Upper lobe of left lung (tissue), 4 donors: Measurements from ENCODE around the gene GPR18.

Experiments used
- CTCF ChIP-seq, 6 experiments: fragments of 450-650 bp in 4 of 6; fragments of 200-600 bp in 2 of 6; sonication (generic) in 2 of 6; IDR thresholded peaks; one replicate each; pipeline ENCODE4 v1.5.1; 2016 to 2019; ENCODE audit warnings: antibody characterized with exemption in 6 of 6
- POLR2A ChIP-seq, 4 donors: fragments of 450-650 bp; IDR thresholded peaks; one replicate each; pipeline ENCODE4 v1.5.1; 2016 to 2017; ENCODE audit warnings: antibody characterized with exemption in 4 of 4, mild to moderate bottlenecking in 2 of 4
- POLR2AphosphoS5 ChIP-seq, 2 donors: sonication (generic); formaldehyde crosslinking; IDR thresholded peaks; one replicate each; pipeline ENCODE4 v1.5.1; 2017; ENCODE audit warnings: antibody characterized with exemption in 2 of 2

- TF ChIP-seq POLR2AphosphoS5 (IDR thresholded peaks at IDR 0.05) (no peak), CTCF (IDR thresholded peaks at IDR 0.05) (no peak), POLR2A (IDR thresholded peaks at IDR 0.05) (no peak)
These were observed 50.7 kb downstream of the GPR18 start for GRCh38 chr13:99207511-99207910.
